Measurements from ENCODE around the gene FCHO1.

DNA sequence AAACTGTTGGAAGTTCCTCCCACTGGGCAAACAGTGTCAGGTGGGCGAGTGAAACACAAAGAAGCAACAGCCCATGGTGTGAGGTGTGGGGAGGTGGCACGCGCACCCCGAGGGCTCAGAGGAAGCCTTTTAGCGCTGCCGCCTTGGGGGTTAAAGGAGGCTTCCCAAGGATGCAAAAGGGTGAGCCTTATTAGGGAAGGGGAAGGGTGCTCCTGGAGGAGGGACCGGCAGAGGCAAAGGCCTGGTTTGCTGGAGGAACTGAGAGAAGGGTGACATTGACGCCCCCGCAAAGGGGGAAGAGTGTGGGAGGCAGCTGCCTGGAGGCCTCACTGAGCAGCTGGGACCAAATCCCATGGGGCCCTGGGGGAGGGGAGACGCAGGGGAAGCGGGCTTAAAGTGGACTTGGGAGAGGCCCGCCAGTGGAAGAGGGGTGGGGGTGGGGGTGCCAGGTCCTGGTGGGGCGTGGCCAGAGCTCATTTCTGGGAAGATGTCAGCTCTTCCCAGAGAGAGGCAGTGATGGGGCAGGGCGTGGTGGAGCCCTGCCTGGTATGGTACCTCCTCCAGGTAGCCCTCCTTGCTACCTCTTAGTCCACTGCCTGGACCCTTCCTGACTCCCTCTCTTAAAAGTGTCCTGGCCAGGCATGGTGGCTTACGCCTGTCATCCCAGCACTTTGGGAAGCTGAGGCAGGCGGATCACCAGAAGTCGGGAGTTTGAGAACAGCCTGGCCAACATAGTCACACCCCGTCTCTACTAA, 12.0 kb upstream of the FCHO1 start:
- TF ChIP-seq, protein P1, sequence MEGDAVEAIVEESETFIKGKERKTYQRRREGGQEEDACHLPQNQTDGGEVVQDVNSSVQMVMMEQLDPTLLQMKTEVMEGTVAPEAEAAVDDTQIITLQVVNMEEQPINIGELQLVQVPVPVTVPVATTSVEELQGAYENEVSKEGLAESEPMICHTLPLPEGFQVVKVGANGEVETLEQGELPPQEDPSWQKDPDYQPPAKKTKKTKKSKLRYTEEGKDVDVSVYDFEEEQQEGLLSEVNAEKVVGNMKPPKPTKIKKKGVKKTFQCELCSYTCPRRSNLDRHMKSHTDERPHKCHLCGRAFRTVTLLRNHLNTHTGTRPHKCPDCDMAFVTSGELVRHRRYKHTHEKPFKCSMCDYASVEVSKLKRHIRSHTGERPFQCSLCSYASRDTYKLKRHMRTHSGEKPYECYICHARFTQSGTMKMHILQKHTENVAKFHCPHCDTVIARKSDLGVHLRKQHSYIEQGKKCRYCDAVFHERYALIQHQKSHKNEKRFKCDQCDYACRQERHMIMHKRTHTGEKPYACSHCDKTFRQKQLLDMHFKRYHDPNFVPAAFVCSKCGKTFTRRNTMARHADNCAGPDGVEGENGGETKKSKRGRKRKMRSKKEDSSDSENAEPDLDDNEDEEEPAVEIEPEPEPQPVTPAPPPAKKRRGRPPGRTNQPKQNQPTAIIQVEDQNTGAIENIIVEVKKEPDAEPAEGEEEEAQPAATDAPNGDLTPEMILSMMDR (conservative IDR thresholded peaks at IDR 0.05 in 1 of 2, IDR thresholded peaks at IDR 0.05 in 1 of 2; ENCODE audit: extremely low read depth in 1 of 2, insufficient read depth in 1 of 2, low read depth in 1 of 2, low read length in 2 of 2): no peak
- TF ChIP-seq EZH2 (IDR thresholded peaks at IDR 0.05; ENCODE audit: borderline replicate concordance, low read length): no peak
